ENCODE measurements around the gene PITX3.
"Not testable (repeated sequence)": the region's sequence is repeated elsewhere in the genome, so short reads cannot be mapped to it uniquely, and the experiment has no call there.

The PITX3 gene

DNA sequence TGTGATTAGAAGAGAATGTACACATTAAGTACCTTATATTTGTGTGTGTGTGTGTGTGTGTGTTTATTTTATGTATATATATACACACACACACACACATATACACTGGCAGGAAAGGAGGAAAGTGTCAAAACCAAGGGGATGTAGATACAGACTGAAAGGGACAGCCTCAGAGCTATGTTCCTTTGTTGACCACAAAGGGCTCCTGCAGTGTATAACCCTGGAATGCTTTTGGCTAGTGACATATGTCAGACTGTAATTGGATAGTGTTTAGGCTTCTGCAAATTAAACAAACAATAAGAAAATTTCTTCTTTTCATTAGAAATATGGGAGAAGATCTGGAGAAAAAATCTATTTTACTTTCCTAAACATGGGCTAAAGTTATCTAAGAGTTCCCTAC, 19.9 kb upstream of the PITX3 start:
- Histone ChIP-seq H3K36me3 (ENCODE audit: insufficient read depth, low read length) (peaks cover 35% of the 10 kb centered on the region), H3K4me1 (ENCODE audit: insufficient read depth, low read length) (no peaks in the 10 kb centered on the region; the same call in 1 of the 2 replicates)

GRCh38 chr10:102255404-102255803, 14.1 kb upstream of the PITX3 start:
- H3K27ac ChIP-seq (ENCODE audit: low read depth, low read length) = no peak overlapping the region
- H3K9ac ChIP-seq (ENCODE audit: low read depth, low read length) = no peak overlapping the region
- no peak overlapping the region for H3K4me3 ChIP-seq (ENCODE audit: low read length)
- no peaks in the 10 kb centered on the region for H3K4me1 ChIP-seq (ENCODE audit: insufficient read depth, low read length)
- WGBS = 98% methylated on average over 2 of the region's 2 CpGs
- peaks cover 14% of the 10 kb centered on the region for H3K36me3 ChIP-seq (ENCODE audit: insufficient read depth, low read length)
- H3K27me3 ChIP-seq (ENCODE audit: insufficient read depth, low read length) = no peaks in the 10 kb centered on the region
- H3K9me3 ChIP-seq (ENCODE audit: insufficient read depth, low read depth, low read length) = no peaks in the 10 kb centered on the region

More for the DNA sequence above, 19.9 kb upstream of the PITX3 start:
- H3K27me3 ChIP-seq (ENCODE audit: insufficient read depth, low read length) = no peaks in the 10 kb centered on the region
- no peak overlapping the region for H3K27ac ChIP-seq (ENCODE audit: low read depth, low read length)
- H3K9ac ChIP-seq (ENCODE audit: low read depth, low read length) = no peak overlapping the region
- H3K4me3 ChIP-seq (ENCODE audit: low read length) = no peak overlapping the region
- H3K9me3 ChIP-seq (ENCODE audit: insufficient read depth, low read depth, low read length) = no peaks in the 10 kb centered on the region

GRCh38 chr10:102254426-102254825, 13.1 kb upstream of the PITX3 start:
- no peak overlapping the region for H3K27ac ChIP-seq (ENCODE audit: low read depth, low read length)
- no peak overlapping the region for H3K9ac ChIP-seq (ENCODE audit: low read depth, low read length)
- no peaks in the 10 kb centered on the region for H3K27me3 ChIP-seq (ENCODE audit: insufficient read depth, low read length)
- 100% methylated on average over 1 of the region's 1 CpG for WGBS
- H3K4me3 ChIP-seq (ENCODE audit: low read length) = no peak overlapping the region
- no peaks in the 10 kb centered on the region for H3K4me1 ChIP-seq (ENCODE audit: insufficient read depth, low read length)
- peaks cover 4% of the 10 kb centered on the region for H3K36me3 ChIP-seq (ENCODE audit: insufficient read depth, low read length)
- H3K9me3 ChIP-seq (ENCODE audit: insufficient read depth, low read depth, low read length) = no peaks in the 10 kb centered on the region

DNA sequence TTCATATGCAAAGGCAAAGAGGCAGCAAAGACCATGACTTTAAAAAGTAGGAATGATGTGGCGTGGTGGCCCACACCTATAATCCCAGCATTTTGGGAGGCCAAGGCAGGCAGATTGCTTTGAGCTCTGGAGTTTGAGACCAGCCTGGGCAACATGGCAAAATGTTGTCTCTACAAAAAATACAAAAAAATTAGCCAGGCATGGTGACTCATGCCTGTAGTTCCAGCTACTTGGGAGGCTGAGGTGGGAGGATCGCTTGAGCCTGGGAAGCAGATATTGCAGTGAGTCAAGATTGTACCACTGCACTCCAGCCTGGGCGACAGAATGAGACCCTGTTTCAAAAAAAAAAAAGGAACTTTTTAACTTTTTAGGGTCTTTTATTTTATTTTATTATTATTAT, 11.2 kb upstream of the PITX3 start:
- not testable (repeated sequence) for H3K4me1 ChIP-seq (ENCODE audit: insufficient read depth, low read length); H3K9ac ChIP-seq (ENCODE audit: low read depth, low read length); H3K36me3 ChIP-seq (ENCODE audit: insufficient read depth, low read length); H3K4me3 ChIP-seq (ENCODE audit: low read length); H3K27me3 ChIP-seq (ENCODE audit: insufficient read depth, low read length); H3K9me3 ChIP-seq (ENCODE audit: insufficient read depth, low read depth, low read length); H3K27ac ChIP-seq (ENCODE audit: low read depth, low read length)
- WGBS = 95% methylated on average over 2 of the region's 3 CpGs

GRCh38 chr10:102247734-102248133, 6.4 kb upstream of the PITX3 start:
- H3K36me3 ChIP-seq (ENCODE audit: insufficient read depth, low read length) = no peaks in the 10 kb centered on the region
- H3K27ac ChIP-seq (ENCODE audit: low read depth, low read length) = no peak overlapping the region
- peaks cover 2% of the 10 kb centered on the region; the same call in 1 of the 2 replicates for H3K4me1 ChIP-seq (ENCODE audit: insufficient read depth, low read length)
- no peak overlapping the region for H3K9ac ChIP-seq (ENCODE audit: low read depth, low read length)
- H3K9me3 ChIP-seq (ENCODE audit: insufficient read depth, low read depth, low read length) = no peaks in the 10 kb centered on the region
- no peak overlapping the region for H3K4me3 ChIP-seq (ENCODE audit: low read length)
- H3K27me3 ChIP-seq (ENCODE audit: insufficient read depth, low read length) = peaks cover 9% of the 10 kb centered on the region

- H3K9ac ChIP-seq (ENCODE audit: low read depth, low read length) = 0 out of 2 replicates have a peak overlapping the region, but pooled peaks have one; percentile 64
- WGBS = 62% methylated on average over 3 of the region's 3 CpGs
- no peak overlapping the region for H3K27ac ChIP-seq (ENCODE audit: low read depth, low read length)
- peaks cover 2% of the 10 kb centered on the region; the same call in 1 of the 2 replicates for H3K4me1 ChIP-seq (ENCODE audit: insufficient read depth, low read length)
- H3K27me3 ChIP-seq (ENCODE audit: insufficient read depth, low read length) = peaks cover 22% of the 10 kb centered on the region
- peak overlapping the region; percentile 78 for H3K4me3 ChIP-seq (ENCODE audit: low read length)
- no peaks in the 10 kb centered on the region for H3K9me3 ChIP-seq (ENCODE audit: insufficient read depth, low read depth, low read length)
- no peaks in the 10 kb centered on the region for H3K36me3 ChIP-seq (ENCODE audit: insufficient read depth, low read length)
Observed at GRCh38 chr10:102246261-102246660, 4.9 kb upstream of the PITX3 start.

DNA sequence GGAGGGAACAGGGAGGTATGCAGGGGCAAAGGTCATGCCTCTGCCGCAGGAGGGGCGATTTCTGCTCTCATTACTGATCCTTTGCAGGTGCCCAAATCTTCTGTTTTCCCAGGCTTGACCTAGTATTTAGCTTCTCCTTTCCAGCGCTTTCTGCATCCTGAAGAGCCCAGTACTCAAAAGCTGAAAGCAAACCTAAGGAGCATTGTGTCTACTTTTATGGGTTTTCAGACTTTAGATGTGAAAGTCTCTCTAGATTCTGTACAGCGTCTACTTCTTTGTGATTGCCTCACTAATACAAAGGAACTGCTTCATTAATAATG, 4.6 kb upstream of the PITX3 start:
- no peaks in the 10 kb centered on the region for H3K9me3 ChIP-seq (ENCODE audit: insufficient read depth, low read depth, low read length)
- H3K4me1 ChIP-seq (ENCODE audit: insufficient read depth, low read length) = peaks cover 2% of the 10 kb centered on the region; the same call in 1 of the 2 replicates
- H3K9ac ChIP-seq (ENCODE audit: low read depth, low read length) = peak overlapping the region; percentile 64; the same call in 1 of the 2 replicates
- H3K4me3 ChIP-seq (ENCODE audit: low read length) = peak overlapping the region; percentile 78
- no peaks in the 10 kb centered on the region for H3K36me3 ChIP-seq (ENCODE audit: insufficient read depth, low read length)
- WGBS = 0% methylated on average over 4 of the region's 4 CpGs
- H3K27me3 ChIP-seq (ENCODE audit: insufficient read depth, low read length) = peaks cover 26% of the 10 kb centered on the region
- H3K27ac ChIP-seq (ENCODE audit: low read depth, low read length) = no peak overlapping the region

DNA sequence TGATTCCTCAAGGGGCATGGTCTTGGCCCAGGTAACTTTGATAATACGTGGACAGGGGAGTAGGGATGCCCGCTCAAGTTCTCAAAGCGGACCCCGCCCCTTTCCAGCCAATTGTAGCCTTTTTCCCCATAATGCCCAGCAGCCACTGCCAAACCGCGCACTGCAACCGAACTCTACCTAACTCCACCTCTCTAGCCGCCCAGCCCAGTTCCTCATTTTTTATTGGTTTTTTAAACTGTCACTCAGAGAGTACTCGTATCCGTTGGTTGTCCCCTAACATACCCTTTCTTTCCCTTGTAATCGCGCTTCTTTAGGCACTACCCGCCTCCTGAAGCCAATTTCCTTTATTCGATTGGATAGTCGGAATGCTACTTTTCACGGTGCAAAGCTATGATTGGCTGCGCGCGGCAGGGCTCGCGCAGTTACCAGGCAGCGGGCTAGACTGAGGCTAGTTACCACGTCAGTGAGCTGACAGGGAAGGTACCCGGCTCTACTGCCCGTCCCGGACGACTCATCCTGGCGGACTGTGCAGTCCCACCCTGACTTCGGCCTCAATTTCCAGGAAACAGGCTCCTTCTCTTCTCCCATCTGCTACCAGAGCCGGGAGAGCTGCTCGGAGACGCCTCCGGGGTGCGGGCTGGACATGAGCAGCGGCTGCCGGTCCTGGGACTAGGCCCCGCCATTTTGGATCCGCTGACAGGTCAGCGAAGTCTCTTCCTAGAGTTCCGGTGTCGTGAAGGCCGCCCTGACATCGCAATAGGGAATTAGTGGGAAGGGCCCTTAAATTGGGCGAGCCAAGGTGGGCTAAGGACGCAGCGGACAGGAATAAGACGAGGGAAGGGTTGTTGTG, 4.0 kb upstream of the PITX3 start, which contains the start of gene GBF1:
Gene GBF1 (plus strand): TSS at position 451 of the 850 bp plus-strand sequence. CDS start 13,407 bp downstream, outside the sequence.
- H3K9me3 ChIP-seq (ENCODE audit: insufficient read depth, low read depth, low read length) = no peaks in the 10 kb centered on the region
- H3K27me3 ChIP-seq (ENCODE audit: insufficient read depth, low read length) = peaks cover 32% of the 10 kb centered on the region
- H3K36me3 ChIP-seq (ENCODE audit: insufficient read depth, low read length) = no peaks in the 10 kb centered on the region
- H3K4me1 ChIP-seq (ENCODE audit: insufficient read depth, low read length) = peaks cover 2% of the 10 kb centered on the region; the same call in 1 of the 2 replicates
- peak within 1 kb of the TSS; percentile 64 for H3K9ac ChIP-seq (ENCODE audit: low read depth, low read length)
- WGBS = under 1% methylated on average over 47 of the region's 47 CpGs
- H3K4me3 ChIP-seq (ENCODE audit: low read length) = peak within 1 kb of the TSS; percentile 78
- H3K27ac ChIP-seq (ENCODE audit: low read depth, low read length) = peak within 1 kb of the TSS; percentile 32; the same call in 1 of the 2 replicates

DNA sequence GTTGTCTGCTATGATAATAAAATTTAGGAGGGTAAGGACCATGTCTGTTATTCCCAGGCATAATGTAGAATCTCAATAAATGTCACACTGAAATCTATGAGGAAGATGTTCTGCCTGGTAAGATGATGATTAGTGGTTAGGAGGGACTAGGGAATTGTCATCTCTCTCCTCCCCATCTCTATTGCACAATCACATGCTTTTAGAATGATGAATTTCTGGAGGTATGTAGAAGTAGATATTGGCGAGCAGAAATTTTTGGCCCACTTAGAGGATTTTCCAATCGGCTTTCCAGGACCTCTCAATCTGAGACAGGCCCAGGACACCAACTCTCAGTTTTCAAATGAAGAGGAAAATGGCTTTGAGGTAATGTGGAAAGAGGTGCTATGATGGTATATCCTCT, 2.0 kb upstream of the PITX3 start:
- Histone ChIP-seq H3K4me3 (ENCODE audit: low read length) (no peak overlapping the region), H3K9me3 (ENCODE audit: insufficient read depth, low read depth, low read length) (no peaks in the 10 kb centered on the region), H3K9ac (ENCODE audit: low read depth, low read length) (no peak overlapping the region), H3K27me3 (ENCODE audit: insufficient read depth, low read length) (peaks cover 52% of the 10 kb centered on the region), H3K4me1 (ENCODE audit: insufficient read depth, low read length) (peaks cover 2% of the 10 kb centered on the region; the same call in 1 of the 2 replicates), H3K36me3 (ENCODE audit: insufficient read depth, low read length) (no peaks in the 10 kb centered on the region), H3K27ac (ENCODE audit: low read depth, low read length) (no peak overlapping the region)
- WGBS = 100% methylated on average over 2 of the region's 2 CpGs

DNA sequence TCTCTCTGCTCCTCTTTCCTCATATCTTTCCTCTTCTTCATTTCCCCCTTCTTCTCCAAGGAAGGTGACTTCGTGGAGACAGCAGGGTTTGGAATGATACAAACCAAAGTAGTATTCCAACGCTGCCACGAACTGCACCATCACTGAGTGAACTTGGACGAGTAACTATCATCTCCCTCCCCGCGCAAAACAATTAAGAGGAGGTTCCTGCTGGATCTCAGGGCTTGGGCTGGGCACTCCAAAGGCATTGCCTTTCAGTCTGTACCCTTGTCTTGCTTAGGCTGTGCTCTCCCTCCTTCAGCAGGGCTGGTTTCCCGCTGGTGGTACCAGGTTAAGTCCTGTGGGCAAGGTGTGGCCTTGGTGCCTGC, 790 bp upstream of the PITX3 start:
- peaks cover 64% of the 10 kb centered on the region for H3K27me3 ChIP-seq (ENCODE audit: insufficient read depth, low read length)
- no peak overlapping the region for H3K9ac ChIP-seq (ENCODE audit: low read depth, low read length)
- peaks cover 2% of the 10 kb centered on the region; the same call in 1 of the 2 replicates for H3K4me1 ChIP-seq (ENCODE audit: insufficient read depth, low read length)
- H3K27ac ChIP-seq (ENCODE audit: low read depth, low read length) = no peak overlapping the region
- H3K9me3 ChIP-seq (ENCODE audit: insufficient read depth, low read depth, low read length) = no peaks in the 10 kb centered on the region
- peak overlapping the region; percentile 68 for H3K4me3 ChIP-seq (ENCODE audit: low read length)
- no peaks in the 10 kb centered on the region for H3K36me3 ChIP-seq (ENCODE audit: insufficient read depth, low read length)
- WGBS = 35% methylated on average over 7 of the region's 7 CpGs

DNA sequence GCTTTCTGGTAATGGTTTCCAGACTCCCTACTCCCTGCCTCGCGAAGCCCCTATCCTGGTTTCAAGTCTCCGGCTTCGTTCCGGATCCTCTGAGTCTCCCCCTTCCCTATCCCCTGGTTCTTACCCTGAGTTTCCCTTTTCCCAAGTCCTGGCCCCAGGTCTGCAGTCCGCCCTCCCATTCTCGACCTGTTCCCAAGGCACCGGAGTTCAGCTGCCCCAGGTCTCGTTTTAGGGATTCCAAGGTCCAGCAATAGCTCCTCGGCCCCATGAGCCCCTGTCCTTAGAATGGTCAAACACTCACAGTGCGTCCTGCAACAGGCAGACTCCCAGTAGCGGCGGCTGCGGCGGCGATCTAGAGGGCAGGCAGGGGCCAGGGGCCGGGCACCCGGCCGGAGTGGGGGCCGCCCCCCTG, 274 bp downstream of the PITX3 start:
- H3K9ac ChIP-seq (ENCODE audit: low read depth, low read length) = no peak overlapping the region

More for the DNA sequence above, 274 bp downstream of the PITX3 start:
- H3K36me3 ChIP-seq (ENCODE audit: insufficient read depth, low read length) = no peaks in the 10 kb centered on the region
- H3K4me3 ChIP-seq (ENCODE audit: low read length) = peak overlapping the region; percentile 68
- peaks cover 75% of the 10 kb centered on the region for H3K27me3 ChIP-seq (ENCODE audit: insufficient read depth, low read length)
- H3K27ac ChIP-seq (ENCODE audit: low read depth, low read length) = no peak overlapping the region
- 1% methylated on average over 20 of the region's 20 CpGs for WGBS
- peaks cover 2% of the 10 kb centered on the region; the same call in 1 of the 2 replicates for H3K4me1 ChIP-seq (ENCODE audit: insufficient read depth, low read length)
- H3K9me3 ChIP-seq (ENCODE audit: insufficient read depth, low read depth, low read length) = no peaks in the 10 kb centered on the region
